HEK293 (cell line): ENCODE measurements around the gene WHRN.

Experiments used
- CTCF ChIA-PET: fragments of 350-600 bp; formaldehyde crosslinking; extraction: SDS; loops from one replicate; lab custom pipeline; 2021; ENCODE audit warnings: antibody characterized with exemption; lab: Yijun Ruan, JAX
- POLR2A ChIA-PET: fragments of 300-600 bp; formaldehyde crosslinking; extraction: SDS; loops from one replicate; lab custom pipeline; 2020; ENCODE audit warnings: antibody characterized with exemption, inconsistent platforms; lab: Yijun Ruan, JAX
- H3K27ac ChIP-seq: fragments of 200-500 bp; sonication (Bioruptor generic); 2 replicates; pipeline ENCODE4 v1.5.1; 2014; ENCODE audit warnings: low read depth, low read length, control low read depth, inconsistent platforms; ENCODE audit errors: extremely low read depth
- H3K36me3 ChIP-seq, 2 experiments: fragments of 200-500 bp in 1 of 2; sonication (Bioruptor generic) in 1 of 2; 1 replicate in 1 of 2; 2 replicates in 1 of 2; pipeline ENCODE4 v1.5.1; 2014 to 2017; ENCODE audit warnings: inconsistent platforms in 2 of 2, low read length in 2 of 2; ENCODE audit not compliant: control insufficient read depth in 2 of 2, insufficient read depth in 1 of 2
- H3K4me1 ChIP-seq: fragments of 200-500 bp; sonication (Bioruptor generic); 2 replicates; pipeline ENCODE4 v1.5.1; 2014; ENCODE audit warnings: mild to moderate bottlenecking, low read length, inconsistent platforms; ENCODE audit not compliant: control insufficient read depth, insufficient read depth
- H3K4me3 ChIP-seq: 2 replicates; pipeline ENCODE4 v1.5.1; 2011; ENCODE audit warnings: low read depth, mild to moderate bottlenecking, control low read depth, low read length, moderate library complexity
- H3K9me3 ChIP-seq: fragments of 200-500 bp; sonication (Bioruptor generic); 2 replicates; pipeline ENCODE4 v1.5.1; 2014; ENCODE audit warnings: low read depth, low read length, inconsistent platforms; ENCODE audit not compliant: control insufficient read depth, insufficient read depth
- BCL11B ChIP-seq: fragments of 450-650 bp; formaldehyde crosslinking; IDR thresholded peaks from 2 replicates; pipeline ENCODE4 v1.5.1; 2016; ENCODE audit warnings: low read depth, missing biosample characterization, missing genetic modification characterization
- FEZF1 ChIP-seq: fragments of 450-650 bp; formaldehyde crosslinking; IDR thresholded peaks from 2 replicates; pipeline ENCODE4 v1.5.1; 2016; ENCODE audit warnings: missing biosample characterization, missing genetic modification characterization
- TRIM28 ChIP-seq: IDR thresholded peaks from 2 replicates; pipeline ENCODE4 v1.6.1; 2011; ENCODE audit warnings: low read length, control low read depth, borderline replicate concordance
- ZFP37 ChIP-seq: fragments of 450-650 bp; formaldehyde crosslinking; IDR thresholded peaks from 2 replicates; pipeline ENCODE4 v1.5.1; 2016; ENCODE audit warnings: missing biosample characterization, missing genetic modification characterization
- ZNF121 ChIP-seq: fragments of 450-650 bp; formaldehyde crosslinking; IDR thresholded peaks from 2 replicates; pipeline ENCODE4 v1.5.1; 2016; ENCODE audit warnings: missing biosample characterization, missing genetic modification characterization
- ZNF146 ChIP-seq: fragments of 450-650 bp; formaldehyde crosslinking; IDR thresholded peaks from 2 replicates; pipeline ENCODE4 v1.5.1; 2016; ENCODE audit warnings: missing biosample characterization, missing genetic modification characterization
- ZNF19 ChIP-seq: fragments of 450-650 bp; formaldehyde crosslinking; IDR thresholded peaks from 2 replicates; pipeline ENCODE4; 2016; ENCODE audit warnings: missing biosample characterization, missing genetic modification characterization, low read depth
- ZNF26 ChIP-seq: fragments of 450-650 bp; formaldehyde crosslinking; IDR thresholded peaks from 2 replicates; pipeline ENCODE4 v1.5.1; 2016; ENCODE audit warnings: missing biosample characterization, missing genetic modification characterization
- ZNF335 ChIP-seq: fragments of 450-650 bp; formaldehyde crosslinking; conservative IDR thresholded peaks from 2 replicates; pipeline ENCODE4 v1.5.1; 2016; ENCODE audit warnings: missing biosample characterization, missing genetic modification characterization
- ZNF354C ChIP-seq: fragments of 450-650 bp; formaldehyde crosslinking; IDR thresholded peaks from 2 replicates; pipeline ENCODE4 v1.5.1; 2016; ENCODE audit warnings: missing biosample characterization, missing genetic modification characterization, low read depth, borderline replicate concordance
- ZNF513 ChIP-seq: fragments of 450-650 bp; IDR thresholded peaks from 2 replicates; pipeline ENCODE4 v1.5.1; 2018; ENCODE audit warnings: missing biosample characterization, missing genetic modification characterization
- ZNF596 ChIP-seq: fragments of 450-650 bp; IDR thresholded peaks from 2 replicates; pipeline ENCODE4 v1.5.0; 2018; ENCODE audit warnings: missing biosample characterization, mild to moderate bottlenecking, missing genetic modification characterization, moderate library complexity
- ZNF600 ChIP-seq: fragments of 450-650 bp; formaldehyde crosslinking; IDR thresholded peaks from 2 replicates; pipeline ENCODE4 v1.5.1; 2016; ENCODE audit warnings: missing biosample characterization, missing genetic modification characterization
- ZNF623 ChIP-seq: fragments of 450-650 bp; formaldehyde crosslinking; IDR thresholded peaks from 2 replicates; pipeline ENCODE4 v1.5.1; 2016; ENCODE audit warnings: missing biosample characterization, missing genetic modification characterization
- ZNF654 ChIP-seq: fragments of 450-650 bp; formaldehyde crosslinking; IDR thresholded peaks from 2 replicates; pipeline ENCODE4 v1.5.1; 2016; ENCODE audit warnings: low read depth, missing biosample characterization, missing genetic modification characterization
- ZNF658 ChIP-seq: fragments of 450-650 bp; formaldehyde crosslinking; IDR thresholded peaks from 2 replicates; pipeline ENCODE4; 2016; ENCODE audit warnings: missing biosample characterization, missing genetic modification characterization
- ZNF776 ChIP-seq: fragments of 450-650 bp; formaldehyde crosslinking; IDR thresholded peaks from 2 replicates; pipeline ENCODE4 v1.5.0; 2017; ENCODE audit warnings: missing biosample characterization, missing genetic modification characterization, borderline replicate concordance
- TF ChIP-seq, protein P1 (sequence below): fragments of 450-650 bp; formaldehyde crosslinking; IDR thresholded peaks from 2 replicates; pipeline ENCODE4 v1.5.1; 2017; ENCODE audit warnings: missing biosample characterization, missing genetic modification characterization
- TF ChIP-seq, protein P2 (sequence below): fragments of 450-650 bp; formaldehyde crosslinking; IDR thresholded peaks from 2 replicates; pipeline ENCODE4 v1.5.1; 2016; ENCODE audit warnings: missing biosample characterization, missing genetic modification characterization
- TF ChIP-seq, protein P3 (sequence below): fragments of 450-650 bp; formaldehyde crosslinking; IDR thresholded peaks from 2 replicates; pipeline ENCODE4 v1.5.1; 2016; ENCODE audit warnings: missing biosample characterization, missing genetic modification characterization
- TF ChIP-seq, protein P4 (sequence below): fragments of 450-650 bp; formaldehyde crosslinking; IDR thresholded peaks from 2 replicates; pipeline ENCODE4 v1.5.1; 2016; ENCODE audit warnings: missing biosample characterization, missing genetic modification characterization

The WHRN gene

DNA sequence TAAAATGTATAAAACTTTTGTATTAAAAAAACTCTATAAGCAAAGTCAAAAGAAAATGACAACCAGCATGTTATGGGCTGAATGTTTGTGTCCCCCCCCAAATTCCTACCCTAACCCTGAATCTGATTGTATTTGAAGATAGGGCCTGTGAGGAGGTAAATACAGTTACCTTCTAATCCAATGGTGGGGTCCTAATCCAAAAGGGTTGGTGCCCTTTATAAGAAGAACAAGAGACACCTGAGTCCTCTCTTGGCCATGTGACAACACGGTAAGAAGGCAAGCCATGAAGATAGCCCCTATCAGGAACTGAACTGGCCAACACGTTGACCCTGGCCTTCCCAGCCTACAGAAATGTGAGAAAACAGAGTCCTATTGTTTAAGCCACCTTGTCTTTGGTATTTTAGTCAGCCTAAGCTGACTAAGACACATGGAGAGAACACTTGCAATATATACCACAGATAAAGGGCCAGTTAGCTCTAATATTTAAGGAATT lies 67.8 kb downstream of the WHRN start:
- POLR2A ChIA-PET, result no interaction called here
- Histone ChIP-seq H3K4me3 (no peak overlapping the region), H3K4me1 (no peaks in the 10 kb centered on the region), H3K9me3 (no peaks in the 10 kb centered on the region)
- no peak for TF ChIP-seq ZNF354C (tag by site-specific recombination)
- TF ChIP-seq ZNF121 (tag by site-specific recombination), result no peak
- TF ChIP-seq, protein P1, sequence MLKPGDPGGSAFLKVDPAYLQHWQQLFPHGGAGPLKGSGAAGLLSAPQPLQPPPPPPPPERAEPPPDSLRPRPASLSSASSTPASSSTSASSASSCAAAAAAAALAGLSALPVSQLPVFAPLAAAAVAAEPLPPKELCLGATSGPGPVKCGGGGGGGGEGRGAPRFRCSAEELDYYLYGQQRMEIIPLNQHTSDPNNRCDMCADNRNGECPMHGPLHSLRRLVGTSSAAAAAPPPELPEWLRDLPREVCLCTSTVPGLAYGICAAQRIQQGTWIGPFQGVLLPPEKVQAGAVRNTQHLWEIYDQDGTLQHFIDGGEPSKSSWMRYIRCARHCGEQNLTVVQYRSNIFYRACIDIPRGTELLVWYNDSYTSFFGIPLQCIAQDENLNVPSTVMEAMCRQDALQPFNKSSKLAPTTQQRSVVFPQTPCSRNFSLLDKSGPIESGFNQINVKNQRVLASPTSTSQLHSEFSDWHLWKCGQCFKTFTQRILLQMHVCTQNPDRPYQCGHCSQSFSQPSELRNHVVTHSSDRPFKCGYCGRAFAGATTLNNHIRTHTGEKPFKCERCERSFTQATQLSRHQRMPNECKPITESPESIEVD (tag by site-specific recombination), result no peak
- TF ChIP-seq ZNF513 (tag by site-specific recombination), result no peak
- no peak for TF ChIP-seq ZNF776 (tag by site-specific recombination)
- TF ChIP-seq FEZF1 (tag by site-specific recombination), result no peak
- TF ChIP-seq, all 188 proteins: peak for 0
- Histone ChIP-seq H3K36me3 (no peaks in the 10 kb centered on the region), H3K27ac (no peak overlapping the region)
- CTCF ChIA-PET, result interaction anchor here (0.7 to 4.9 kb wide), 5 partner anchors 42 to 473 kb away, joined by 3 to 71 read pairs (median 4); no protein-coding TSS in a partner anchor

DNA sequence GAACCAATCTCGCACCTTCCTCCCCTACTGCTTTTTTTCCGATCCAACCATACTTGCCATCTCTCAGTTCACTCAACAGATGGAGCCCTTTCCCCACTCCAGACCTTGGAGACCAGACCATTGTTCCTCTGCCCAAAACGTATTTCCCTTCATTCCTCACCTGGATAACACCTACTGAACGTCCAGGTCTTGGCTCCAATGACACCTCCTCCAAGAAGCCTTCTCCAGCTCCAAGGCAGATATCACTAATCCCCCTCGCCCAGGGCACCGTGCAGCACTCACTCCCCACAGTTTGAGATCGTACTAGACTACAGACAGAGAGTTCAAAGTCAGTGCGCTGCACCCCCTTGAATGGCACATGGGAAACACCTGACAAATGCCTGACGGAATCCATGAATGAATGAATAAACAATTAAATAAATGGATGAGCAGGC lies 70.4 kb downstream of the WHRN start:
- H3K36me3 ChIP-seq, result no peaks in the 10 kb centered on the region
- H3K9me3 ChIP-seq, result no peaks in the 10 kb centered on the region
- H3K27ac ChIP-seq, result no peak overlapping the region
- no peak overlapping the region for H3K4me3 ChIP-seq
- no peak for TF ChIP-seq ZNF19
- TF ChIP-seq, protein P2, sequence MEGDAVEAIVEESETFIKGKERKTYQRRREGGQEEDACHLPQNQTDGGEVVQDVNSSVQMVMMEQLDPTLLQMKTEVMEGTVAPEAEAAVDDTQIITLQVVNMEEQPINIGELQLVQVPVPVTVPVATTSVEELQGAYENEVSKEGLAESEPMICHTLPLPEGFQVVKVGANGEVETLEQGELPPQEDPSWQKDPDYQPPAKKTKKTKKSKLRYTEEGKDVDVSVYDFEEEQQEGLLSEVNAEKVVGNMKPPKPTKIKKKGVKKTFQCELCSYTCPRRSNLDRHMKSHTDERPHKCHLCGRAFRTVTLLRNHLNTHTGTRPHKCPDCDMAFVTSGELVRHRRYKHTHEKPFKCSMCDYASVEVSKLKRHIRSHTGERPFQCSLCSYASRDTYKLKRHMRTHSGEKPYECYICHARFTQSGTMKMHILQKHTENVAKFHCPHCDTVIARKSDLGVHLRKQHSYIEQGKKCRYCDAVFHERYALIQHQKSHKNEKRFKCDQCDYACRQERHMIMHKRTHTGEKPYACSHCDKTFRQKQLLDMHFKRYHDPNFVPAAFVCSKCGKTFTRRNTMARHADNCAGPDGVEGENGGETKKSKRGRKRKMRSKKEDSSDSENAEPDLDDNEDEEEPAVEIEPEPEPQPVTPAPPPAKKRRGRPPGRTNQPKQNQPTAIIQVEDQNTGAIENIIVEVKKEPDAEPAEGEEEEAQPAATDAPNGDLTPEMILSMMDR (tag by site-specific recombination), result peak; percentile 86
- TF ChIP-seq ZNF654 (tag by site-specific recombination), result peak; percentile 84
- no peak for TF ChIP-seq ZFP37 (tag by site-specific recombination)
- TF ChIP-seq ZNF596, result no peak
- TF ChIP-seq, all 188 proteins: peak for 2
- no peaks in the 10 kb centered on the region for H3K4me1 ChIP-seq
- ChIA-PET POLR2A (no interaction called here), CTCF (interaction anchor here (0.6 to 4.9 kb wide), 40 partner anchors 16 to 1529 kb away, joined by 3 to 71 read pairs (median 4); partner anchors contain the start of gene TEX48)

DNA sequence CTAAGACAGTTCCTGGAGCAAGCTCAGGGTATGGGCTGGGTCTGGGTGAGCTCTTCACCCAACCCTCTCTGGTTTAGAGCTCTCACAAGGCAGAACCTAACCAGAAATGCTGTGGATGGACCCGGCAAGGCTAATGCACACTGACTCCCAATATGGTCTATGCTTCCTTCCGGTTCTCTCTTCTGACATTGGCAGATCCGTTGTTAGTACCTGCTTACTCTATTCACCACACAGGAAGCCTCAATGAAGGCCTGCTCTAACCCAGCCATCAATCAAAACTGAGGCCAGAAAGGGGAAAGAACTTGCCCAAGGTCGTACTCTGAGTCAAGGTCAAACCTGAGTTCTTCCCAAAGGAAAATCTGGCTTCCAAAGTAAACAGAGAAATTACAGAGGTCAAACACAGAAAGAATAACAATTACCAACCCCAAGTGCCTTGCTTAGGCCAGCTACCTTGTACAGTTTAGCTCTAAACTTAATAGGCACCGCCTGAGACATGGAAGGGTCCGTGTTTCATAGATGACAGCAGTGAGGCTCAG lies 71.5 kb downstream of the WHRN start:
- CTCF ChIA-PET, result interaction anchor here (0.7 to 4.9 kb wide), 13 partner anchors 17 to 487 kb away, joined by 3 to 71 read pairs (median 6); no protein-coding TSS in a partner anchor
- Histone ChIP-seq H3K36me3 (no peaks in the 10 kb centered on the region), H3K4me1 (no peaks in the 10 kb centered on the region), H3K27ac (no peak overlapping the region), H3K9me3 (no peaks in the 10 kb centered on the region), H3K4me3 (no peak overlapping the region)
- POLR2A ChIA-PET, result no interaction called here
- no peak for TF ChIP-seq BCL11B (tag by site-specific recombination)
- no peak for TF ChIP-seq ZNF600 (tag by site-specific recombination)
- TF ChIP-seq, protein P3, sequence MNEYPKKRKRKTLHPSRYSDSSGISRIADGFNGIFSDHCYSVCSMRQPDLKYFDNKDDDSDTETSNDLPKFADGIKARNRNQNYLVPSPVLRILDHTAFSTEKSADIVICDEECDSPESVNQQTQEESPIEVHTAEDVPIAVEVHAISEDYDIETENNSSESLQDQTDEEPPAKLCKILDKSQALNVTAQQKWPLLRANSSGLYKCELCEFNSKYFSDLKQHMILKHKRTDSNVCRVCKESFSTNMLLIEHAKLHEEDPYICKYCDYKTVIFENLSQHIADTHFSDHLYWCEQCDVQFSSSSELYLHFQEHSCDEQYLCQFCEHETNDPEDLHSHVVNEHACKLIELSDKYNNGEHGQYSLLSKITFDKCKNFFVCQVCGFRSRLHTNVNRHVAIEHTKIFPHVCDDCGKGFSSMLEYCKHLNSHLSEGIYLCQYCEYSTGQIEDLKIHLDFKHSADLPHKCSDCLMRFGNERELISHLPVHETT (tag by site-specific recombination), result no peak
- no peak for TF ChIP-seq ZNF26
- no peak for TF ChIP-seq ZNF658 (tag by site-specific recombination)
- no peak for TF ChIP-seq ZNF146
- no peak for TF ChIP-seq ZNF623
- TF ChIP-seq ZNF335 (tag by site-specific recombination), result no peak
- TF ChIP-seq TRIM28, result no peak
- TF ChIP-seq, protein P4, sequence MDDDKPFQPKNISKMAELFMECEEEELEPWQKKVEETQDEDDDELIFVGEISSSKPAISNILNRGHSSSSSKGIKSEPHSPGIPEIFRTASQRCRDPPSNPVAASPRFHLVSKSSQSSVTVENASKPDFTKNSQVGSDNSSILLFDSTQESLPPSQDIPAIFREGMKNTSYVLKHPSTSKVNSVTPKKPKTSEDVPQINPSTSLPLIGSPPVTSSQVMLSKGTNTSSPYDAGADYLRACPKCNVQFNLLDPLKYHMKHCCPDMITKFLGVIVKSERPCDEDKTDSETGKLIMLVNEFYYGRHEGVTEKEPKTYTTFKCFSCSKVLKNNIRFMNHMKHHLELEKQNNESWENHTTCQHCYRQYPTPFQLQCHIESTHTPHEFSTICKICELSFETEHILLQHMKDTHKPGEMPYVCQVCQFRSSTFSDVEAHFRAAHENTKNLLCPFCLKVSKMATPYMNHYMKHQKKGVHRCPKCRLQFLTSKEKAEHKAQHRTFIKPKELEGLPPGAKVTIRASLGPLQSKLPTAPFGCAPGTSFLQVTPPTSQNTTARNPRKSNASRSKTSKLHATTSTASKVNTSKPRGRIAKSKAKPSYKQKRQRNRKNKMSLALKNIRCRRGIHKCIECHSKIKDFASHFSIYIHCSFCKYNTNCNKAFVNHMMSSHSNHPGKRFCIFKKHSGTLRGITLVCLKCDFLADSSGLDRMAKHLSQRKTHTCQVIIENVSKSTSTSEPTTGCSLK (tag by site-specific recombination), result no peak
